Activated CD4-positive, alpha-beta T cell treated with anti-CD3 and anti-CD28 coated beads for 48 hours (primary cell): ENCODE data around the gene RBM3.

Experiments used
- DNase-seq: peaks from one replicate; pipeline ENCODE4 v3.0.0-alpha.2; 2020

The RBM3 gene

GRCh38 chrX:48578661-48579128, 4.4 kb downstream of the RBM3 start:
- DNase-seq, result no peak

GRCh38 chrX:48579259-48579658, 5.0 kb downstream of the RBM3 start:
- no peak for DNase-seq

- no peak for DNase-seq
These were observed 6.4 kb downstream of the RBM3 start for GRCh38 chrX:48580662-48581061.

GRCh38 chrX:48584698-48585097, 10.4 kb downstream of the RBM3 start:
- DNase-seq, result no peak

- DNase-seq, result no peak
These were observed 15.3 kb downstream of the RBM3 start for GRCh38 chrX:48589482-48590162.

- no peak for DNase-seq
These were observed 16.2 kb downstream of the RBM3 start for GRCh38 chrX:48590203-48591103.

GRCh38 chrX:48591255-48591791, 17.0 kb downstream of the RBM3 start:
- no peak for DNase-seq

- no peak for DNase-seq
These were observed 18.7 kb downstream of the RBM3 start for GRCh38 chrX:48592971-48593370.

- DNase-seq, result no peak
These were observed 21.6 kb downstream of the RBM3 start for GRCh38 chrX:48595929-48596328.

GRCh38 chrX:48597353-48598264, 23.3 kb downstream of the RBM3 start, which contains the start of gene WDR13:
WDR13 (plus strand) TSS chrX:48597492; CDS start chrX:48597997, 505 bp downstream.
- DNase-seq, result peak; percentile 91

- no peak for DNase-seq
These were observed 24.3 kb downstream of the RBM3 start for GRCh38 chrX:48598614-48599013.

- no peak for DNase-seq
These were observed 25.1 kb downstream of the RBM3 start for GRCh38 chrX:48599341-48599740.

GRCh38 chrX:48600226-48600625, 25.9 kb downstream of the RBM3 start:
- no peak for DNase-seq

GRCh38 chrX:48601741-48602394, 27.6 kb downstream of the RBM3 start:
- no peak for DNase-seq

GRCh38 chrX:48604701-48605100, 30.4 kb downstream of the RBM3 start:
- no peak for DNase-seq

GRCh38 chrX:48606091-48606490, 31.8 kb downstream of the RBM3 start:
- DNase-seq, result no peak

- DNase-seq, result no peak
These were observed 37.4 kb downstream of the RBM3 start for GRCh38 chrX:48611703-48612102.

GRCh38 chrX:48613502-48614160, 39.3 kb downstream of the RBM3 start:
- DNase-seq, result no peak

GRCh38 chrX:48616576-48616975, 42.3 kb downstream of the RBM3 start:
- no peak for DNase-seq

- no peak for DNase-seq
These were observed 43.5 kb downstream of the RBM3 start for GRCh38 chrX:48617542-48618340.
